ENCODE data around the gene TMEM45A.
"Not testable (repeated sequence)": the region's sequence is repeated elsewhere in the genome, so short reads cannot be mapped to it uniquely, and the experiment has no call there.

The TMEM45A gene

DNA sequence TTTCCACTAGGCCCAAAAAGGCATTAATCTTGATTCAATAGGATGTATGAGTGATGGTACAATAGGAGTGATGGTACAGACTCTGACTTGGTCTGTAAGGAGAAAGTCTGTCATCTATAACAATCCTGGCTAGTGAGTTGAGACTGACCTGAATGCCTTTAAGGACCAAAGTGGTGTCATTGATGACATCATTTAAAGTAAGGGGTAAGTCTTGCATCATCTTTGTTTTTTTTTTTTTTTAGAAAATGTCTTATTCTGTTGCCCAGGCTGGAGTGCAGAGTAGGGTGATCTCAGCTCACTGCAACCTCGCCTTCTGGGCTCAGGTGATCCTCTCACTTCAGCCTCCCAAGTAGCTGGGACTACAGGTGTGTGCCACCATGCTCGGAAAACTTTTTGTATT lies 5.6 kb upstream of the TMEM45A start:
- DNase-seq, result no peak

DNA sequence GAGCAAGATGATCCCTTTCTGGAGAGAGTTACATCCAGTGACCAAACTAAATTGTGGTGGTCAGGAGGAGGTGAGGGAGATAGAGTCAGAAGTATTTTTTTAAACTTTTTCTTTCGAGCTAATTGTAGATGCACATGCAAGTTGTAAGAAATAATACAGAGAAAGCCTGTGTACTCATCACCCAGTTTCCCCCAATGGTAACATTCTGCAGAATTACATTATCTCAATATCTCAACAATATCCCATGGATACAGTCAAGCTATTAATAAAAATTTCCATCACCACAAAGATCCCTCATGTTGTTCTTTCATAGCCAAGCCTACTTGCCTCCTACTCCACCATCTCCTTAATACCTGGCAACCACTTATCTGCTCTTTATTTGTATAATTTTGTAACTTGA lies 3.3 kb upstream of the TMEM45A start:
- DNase-seq, result no peak

DNA sequence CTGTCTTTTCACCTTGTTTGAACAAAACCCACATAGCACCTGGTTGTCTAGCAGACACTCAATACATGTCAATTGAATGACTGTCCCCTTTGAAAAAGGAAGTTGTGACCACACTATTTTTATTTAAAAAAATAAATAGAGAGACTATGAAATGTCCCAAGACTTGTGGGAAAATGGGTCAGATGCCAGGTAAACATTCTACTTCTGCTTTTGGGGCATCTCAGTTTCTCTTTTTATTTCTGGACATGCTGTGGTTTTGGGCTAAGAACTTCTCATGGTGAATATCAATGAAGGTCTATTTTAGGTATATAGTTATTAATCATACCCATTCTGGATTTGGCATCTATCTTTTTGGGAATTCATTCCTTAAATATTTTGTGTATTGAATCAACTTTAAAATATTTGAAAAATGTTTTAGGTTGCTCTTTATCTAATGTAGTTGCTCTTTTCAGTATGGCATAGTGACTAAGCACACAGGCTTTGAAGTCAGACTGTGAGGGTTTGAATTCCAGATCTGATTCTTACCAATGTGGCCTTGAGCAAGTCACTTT lies 4.4 kb downstream of the TMEM45A start:
- DNase-seq, result no peak

DNA sequence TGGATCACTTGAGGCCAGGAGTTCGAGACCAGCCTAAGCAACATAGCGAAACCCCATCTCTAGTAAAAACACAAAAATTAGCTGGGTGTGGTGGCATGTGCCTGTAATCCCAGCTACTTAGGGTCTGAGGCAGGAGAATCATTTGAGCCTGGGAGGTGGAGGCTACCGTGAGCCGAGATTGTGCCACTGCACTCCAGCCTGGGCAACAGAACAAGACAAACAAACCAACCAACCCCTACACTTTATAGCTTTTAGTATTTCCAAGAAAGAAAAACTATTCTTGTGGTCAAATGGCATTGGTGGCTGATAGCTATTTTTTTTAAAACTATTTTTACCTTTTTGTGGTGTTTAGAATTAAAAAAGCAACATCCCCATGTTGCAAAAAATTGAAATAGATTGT lies 7.2 kb downstream of the TMEM45A start:
- no peak for DNase-seq

DNA sequence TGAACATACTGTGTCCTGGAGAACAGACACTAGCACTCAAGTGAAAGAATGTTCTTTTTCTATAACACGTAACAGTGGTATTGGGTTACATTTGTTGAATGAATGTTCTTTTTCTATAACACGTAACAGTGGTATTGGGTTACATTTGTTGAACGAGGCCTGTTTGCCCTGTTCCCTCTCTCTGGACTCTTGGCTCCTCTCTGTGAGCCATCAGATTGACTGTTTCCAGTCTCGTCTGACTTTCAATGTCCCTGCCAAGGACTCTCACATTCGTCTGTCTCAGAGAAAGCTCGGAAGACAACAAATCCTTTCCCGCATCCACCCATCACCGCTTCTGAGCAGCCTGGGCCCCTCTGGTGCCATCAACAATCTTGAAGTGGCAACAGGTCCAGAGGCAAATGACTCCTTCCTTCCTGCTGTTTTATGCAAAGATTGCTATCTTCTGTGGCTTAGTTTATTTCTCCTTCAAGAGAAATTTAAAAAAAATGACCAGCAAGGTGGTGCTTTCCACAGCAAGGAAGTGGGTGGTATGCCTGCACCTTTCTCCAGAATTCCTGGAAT lies 8.0 kb downstream of the TMEM45A start:
- DNase-seq, result no peak

DNA sequence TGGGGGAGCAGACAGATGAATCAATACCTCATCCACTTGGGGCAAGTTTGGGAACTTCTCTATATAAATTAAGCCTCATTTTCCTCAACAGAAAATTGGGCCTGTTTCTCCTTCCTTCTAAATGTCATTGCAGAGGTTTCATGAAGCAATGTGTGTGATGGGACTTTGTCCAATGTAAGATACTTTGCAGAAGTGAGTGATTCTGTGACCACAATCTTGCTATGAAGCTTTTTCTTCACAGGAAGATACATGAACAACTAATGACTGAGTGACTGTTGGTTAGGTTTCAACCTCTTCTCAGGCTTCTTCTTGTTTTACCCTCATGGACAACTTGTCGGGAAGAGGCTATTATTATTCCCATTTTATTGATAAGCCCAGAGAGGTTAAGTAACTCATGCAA lies 11.0 kb downstream of the TMEM45A start:
- DNase-seq, result no peak

DNA sequence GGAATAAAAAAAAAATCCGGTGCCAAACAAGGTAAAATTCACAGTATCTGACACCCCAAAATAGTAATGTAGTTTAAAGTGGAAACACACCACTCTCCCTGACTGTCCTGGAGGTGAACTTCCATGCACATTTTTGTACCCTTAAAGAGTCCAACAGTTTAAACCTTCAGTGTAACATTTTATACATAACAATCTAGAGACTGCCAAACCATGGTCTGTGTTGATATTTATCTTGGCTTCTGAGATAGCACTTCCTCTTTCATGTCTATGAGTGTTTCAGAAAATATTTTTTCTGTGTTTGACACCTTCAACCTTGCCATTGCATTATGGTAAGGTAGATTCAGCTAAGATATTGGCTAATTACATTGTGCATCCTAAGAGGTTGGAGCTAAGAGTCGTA lies 13.9 kb downstream of the TMEM45A start:
- no peak for DNase-seq

DNA sequence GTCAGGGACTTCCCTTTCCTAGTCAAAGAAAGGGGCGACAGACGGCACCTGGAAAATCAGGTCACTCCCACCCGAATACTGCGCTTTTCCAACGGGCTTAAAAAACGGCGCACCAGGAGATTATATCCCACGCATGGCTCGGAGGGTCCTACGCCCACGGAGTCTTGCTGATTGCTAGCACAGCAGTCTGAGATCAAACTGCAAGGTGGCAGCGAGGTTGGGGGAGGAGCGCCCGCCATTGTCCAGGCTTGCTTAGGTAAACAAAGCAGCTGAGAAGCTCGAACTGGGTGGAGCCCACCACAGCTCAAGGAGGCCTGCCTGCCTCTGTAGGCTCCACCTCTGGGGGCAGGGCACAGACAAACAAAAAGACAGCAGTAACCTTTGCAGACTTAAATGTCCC lies 17.4 kb downstream of the TMEM45A start:
- not testable (repeated sequence) for DNase-seq

DNA sequence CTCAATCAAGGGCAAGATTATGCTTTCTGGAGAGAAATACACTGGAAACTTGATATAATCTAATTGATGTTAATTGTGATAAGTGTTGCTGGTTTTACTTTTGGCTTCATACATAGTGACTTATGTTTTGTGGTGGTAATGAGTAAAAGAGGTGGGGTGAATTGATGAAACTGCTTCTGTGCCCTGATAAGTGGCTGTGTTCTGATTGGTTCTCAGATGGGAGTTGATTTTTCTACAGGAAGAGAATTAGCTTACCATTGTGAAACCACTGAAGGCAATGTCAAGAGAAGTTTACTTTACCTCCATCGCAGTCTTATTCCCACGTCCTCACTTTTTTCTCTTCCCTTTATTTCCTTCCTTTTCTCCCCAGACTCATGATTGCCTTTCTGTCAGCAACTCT lies 23.8 kb downstream of the TMEM45A start:
- DNase-seq, result no peak

DNA sequence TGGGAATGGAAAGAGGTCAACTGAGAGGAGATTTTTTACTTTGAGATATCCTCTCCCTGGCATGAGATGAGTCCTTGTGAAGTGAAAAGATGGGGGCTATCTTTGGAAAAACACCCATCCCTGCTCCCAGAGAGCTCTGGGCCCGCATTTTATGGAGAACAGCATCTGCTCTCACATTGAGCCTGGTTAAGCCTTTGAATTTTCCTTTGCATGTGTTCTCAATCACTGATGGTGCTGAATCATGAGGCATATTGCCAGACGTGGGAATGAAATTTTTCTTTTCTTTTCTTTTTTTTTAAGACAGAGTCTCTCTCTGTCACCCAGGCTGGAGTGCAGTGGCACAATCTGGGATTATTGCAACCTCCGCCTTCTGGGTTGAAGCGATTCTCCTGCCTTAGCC lies 24.4 kb downstream of the TMEM45A start:
- DNase-seq, result no peak

DNA sequence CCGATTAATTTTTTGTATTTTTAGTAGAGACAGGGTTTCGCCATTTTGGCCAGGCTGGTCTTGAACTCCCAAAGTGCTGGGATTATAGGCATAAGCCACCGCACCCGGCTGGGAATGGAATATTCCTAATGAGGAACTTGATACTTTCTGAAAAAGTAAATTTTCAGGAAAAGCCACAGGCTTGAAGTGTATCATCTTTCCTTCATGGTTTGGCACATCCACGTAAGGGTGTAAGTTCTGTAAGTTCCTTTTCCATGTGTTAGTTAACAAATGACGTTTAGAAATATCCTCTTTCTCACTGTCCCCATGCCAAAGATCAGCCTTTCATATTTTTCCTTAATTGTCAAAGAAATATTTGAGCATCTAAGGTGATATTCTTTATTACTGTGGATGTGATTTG lies 24.9 kb downstream of the TMEM45A start:
- DNase-seq, result no peak

DNA sequence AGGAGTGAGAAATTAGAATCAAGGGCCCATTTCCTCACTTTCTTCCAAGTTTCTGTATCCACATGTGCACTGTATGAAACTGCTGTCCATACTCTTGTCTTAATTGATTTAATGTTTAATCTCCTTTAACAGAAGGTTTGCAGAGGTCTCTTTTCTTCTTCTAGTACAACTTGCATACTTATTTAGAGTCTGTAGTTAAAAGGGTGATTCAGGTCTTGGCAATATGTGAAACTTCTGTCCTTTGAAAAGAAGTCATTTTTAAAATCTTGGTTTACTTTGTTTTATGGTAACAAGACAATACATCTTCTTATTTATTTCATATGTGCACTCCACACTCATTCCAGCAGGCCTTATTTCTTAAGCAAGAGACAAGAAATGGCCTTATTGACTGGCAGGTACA lies 25.8 kb downstream of the TMEM45A start:
- no peak for DNase-seq

DNA sequence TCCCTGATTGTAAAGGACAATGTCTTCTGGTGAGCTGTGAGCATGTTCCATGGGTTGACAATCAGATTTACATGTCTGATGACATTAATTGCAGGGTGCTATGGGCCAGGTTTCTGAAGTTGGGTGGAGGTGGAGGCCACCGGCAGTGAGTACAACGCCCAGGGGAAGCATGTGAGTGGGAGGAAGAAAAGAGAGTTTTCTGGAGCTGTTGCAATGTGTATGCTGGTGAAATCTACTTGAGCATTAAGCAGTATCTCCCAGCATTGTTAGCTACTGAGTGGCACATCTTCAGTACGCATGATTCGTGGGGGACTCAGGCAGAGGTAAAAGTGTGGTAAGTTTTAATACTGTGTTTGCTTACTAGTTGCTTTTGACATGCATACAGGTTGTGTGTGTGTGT lies 26.6 kb downstream of the TMEM45A start:
- no peak for DNase-seq

DNA sequence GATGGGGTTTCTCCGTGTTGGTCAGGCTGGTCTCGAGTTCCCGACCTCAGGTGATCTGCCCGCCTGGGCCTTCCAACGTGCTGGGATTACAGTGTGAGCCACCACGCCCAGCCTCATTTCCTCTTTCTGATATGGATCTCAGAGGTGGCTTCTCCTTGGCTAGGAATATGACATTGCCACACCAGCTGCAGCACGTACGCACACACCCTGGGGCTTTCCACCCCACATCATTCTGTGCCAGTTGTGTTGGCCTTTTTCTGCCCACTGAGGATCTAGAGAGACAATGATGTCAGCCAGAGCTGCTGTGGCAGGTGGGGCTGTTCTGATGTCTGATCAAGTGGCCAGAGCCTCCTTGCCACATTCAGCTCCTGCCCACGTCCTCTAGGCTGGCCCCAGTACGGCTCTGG lies 29.0 kb downstream of the TMEM45A start:
- no peak for DNase-seq

DNA sequence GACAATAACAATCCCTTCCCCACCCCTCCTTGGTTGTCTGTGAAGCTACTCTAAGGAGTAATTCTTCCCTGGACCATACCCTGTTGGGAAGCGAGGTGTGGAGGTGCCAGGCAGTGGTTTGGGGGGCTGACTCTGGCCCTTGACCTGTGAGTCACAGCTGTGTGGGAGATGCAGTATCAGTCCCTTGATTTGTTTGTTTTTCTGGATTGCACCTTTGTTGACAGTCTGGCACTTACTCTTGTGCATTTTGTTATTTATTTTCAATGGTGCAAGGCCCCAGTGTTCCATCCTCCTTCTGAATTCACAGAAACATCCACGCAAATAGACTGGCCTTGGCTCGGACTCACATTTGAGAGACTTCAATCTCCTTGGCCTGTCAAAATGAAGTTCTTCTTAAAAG lies 29.7 kb downstream of the TMEM45A start:
- no peak for DNase-seq

DNA sequence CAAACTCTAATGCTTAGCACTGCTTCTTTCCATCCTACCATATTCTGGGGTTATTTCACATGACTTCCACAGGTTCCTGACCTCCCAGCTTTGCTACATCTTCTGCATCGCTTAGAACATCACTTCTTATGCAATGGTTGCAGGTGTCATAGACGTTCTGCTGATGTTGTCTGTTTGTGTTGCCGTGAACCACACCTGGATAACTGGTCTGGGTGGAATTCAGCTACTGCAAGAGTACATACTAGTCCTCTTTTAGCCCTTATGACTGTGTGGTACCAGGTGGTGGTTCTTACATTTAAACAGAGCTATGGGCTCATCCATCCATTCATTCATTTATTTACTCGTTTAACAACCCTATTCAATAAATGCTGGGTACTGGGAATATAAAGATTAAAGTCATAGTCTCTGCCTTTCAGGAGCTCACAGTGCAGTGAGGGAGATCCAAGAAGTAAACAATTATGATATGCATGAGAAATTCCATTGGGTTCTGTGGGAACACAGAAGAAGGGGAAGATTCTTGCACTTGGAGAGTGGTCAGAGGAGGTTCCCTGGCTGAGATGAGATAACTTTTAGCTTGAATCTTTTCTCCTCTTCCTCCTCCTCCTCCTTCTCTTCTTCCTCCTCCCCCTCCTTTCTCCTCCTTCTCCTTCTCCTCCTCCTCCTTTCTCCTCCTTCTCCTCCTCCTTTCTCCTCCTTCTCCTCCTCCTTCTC lies 30.8 kb downstream of the TMEM45A start:
- DNase-seq, result no peak

DNA sequence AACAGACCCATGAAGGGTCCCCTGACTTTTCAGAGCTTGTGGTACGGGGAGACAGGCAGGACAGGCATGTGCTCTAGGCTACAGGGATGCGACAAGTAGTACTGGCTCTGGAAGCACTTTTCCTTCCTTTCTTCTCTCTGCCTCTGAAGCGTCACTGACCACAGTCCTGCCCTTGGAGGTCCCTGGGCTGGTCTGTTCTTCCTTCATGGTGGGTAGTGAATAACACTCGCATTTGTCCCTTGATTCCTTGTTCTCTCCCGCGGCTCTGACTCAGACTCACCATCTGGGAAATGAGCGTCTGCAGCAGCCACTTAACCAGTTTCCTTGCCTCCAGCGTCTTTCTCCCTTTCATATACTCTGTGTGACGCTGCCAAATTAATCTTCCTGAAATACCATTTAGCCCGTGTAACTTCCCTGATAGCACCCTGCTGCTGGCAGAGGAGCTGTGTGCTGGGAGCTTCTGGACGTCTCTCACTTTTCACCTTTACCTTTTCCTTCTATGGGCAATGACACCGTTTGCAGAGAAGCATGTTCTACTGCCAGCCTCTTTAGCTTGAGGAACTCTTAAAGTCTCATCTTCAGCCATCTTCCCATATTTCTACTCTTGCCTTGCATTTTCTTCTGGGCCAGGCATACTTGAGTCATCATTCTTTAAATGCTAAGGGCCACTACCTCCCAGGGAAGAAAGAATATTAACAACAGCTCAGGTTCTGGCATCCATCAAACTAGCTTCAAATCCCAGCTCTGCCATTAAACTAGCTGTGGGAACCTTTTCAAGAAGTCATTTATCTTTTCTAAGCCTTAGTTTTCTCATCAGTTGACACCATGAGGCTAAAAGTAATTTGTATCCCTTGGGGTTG lies 33.6 kb downstream of the TMEM45A start:
- no peak for DNase-seq

DNA sequence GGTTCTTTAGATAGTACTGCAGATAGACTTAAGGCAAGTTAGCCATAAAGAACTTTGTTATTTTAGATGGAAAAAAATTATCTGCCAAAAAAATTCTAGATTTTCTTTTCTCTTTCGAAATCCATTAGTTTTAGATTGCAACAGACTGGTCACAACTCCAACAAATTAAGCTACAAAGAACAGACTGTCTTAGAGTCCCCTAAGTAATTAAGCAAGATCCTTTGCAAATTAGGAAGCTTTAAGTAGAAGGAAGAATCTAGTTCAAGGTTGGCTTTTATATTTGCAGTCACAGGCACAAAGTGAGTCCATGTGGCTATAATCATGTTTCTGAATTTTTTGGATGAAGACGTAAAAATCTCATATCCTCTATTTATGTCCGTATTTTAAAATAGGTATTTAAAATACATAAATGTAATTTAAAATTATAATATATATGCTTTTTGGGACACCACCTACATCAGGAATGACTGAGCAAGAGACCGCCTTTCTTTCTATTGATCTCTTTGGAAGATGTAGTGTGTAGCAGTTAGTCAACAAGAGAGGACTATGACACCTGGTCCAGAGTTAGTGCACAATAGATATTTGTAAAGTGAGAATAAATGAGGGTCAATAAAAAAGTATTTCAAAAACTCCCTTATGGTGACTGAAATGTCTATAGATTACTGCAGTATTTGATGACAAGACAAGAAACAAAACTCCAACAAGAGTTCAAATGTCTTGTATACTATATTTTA lies 34.4 kb downstream of the TMEM45A start:
- DNase-seq, result no peak

DNA sequence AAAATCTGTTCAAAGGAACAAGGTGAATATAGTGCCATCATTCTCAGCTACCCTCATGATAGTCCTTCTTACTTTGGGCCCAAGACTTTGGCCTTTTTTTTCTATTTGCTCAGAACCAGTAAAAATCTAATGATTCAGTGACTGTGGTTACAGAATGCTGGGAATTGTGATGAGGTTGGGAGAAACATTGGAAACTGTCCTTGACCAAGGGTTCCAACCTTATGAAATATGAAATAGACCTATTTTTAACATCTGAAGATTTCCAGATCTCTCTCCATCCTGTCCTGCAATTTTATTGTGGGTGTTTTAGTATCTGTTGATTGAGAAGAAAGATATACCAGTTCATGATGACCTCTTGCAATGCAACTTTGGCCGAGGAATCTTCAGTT lies 34.9 kb downstream of the TMEM45A start:
- DNase-seq, result no peak

DNA sequence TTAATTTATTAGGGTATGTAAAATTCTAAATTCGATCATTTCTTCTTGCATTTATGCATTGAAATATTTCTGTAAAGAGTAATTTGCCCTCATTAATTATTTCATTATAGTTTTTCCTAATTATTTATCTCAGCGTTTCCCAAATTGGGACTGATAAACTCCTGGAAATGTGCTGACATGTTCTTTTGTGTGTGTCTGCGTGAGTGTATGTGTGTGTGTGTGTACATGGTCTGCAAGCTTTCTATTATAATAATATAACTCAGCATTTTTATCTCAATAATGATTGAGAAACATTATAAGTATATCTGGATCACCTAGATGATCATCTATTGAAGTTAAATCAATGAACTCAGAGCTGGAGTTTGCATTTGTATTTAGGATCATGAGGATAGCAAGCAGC lies 38.7 kb downstream of the TMEM45A start:
- DNase-seq, result no peak

DNA sequence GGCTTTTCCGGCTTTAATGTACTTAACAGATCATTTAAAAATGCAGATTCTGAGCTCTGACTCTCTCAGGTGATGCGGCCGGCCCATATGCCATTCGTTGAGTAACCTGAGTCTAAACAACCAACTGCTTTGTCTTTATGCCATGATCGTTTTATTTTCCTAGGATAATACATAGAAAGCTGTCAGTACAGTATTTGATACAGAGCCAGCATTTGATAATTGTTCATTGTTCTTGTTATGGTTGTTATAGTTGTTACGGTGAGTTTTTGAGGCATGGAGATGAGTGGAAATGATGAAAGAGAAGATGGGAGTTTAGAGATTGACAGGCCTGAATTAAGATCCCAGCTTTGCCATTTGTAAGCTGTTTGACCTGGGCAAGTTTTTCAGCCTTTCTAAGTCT lies 40.0 kb downstream of the TMEM45A start:
- no peak for DNase-seq

DNA sequence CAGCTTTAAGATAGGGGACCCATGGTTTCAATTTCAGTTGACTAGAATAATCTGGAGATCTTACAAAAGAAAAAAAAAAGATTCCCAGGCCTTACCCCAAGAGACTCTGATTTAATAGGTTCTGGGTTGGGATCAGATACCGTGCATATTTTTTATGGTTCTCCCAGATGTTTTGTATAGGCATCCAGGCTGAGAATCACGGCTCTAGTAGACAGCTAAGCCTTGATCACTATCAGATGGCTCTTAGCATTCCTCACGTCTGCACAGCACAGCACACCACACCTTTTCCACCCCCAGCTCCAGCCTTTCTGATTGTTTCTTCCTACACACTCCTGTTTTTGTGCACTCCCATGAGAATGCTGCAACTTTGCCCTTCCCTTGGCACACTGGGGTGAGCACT lies 40.8 kb downstream of the TMEM45A start:
- DNase-seq, result no peak

DNA sequence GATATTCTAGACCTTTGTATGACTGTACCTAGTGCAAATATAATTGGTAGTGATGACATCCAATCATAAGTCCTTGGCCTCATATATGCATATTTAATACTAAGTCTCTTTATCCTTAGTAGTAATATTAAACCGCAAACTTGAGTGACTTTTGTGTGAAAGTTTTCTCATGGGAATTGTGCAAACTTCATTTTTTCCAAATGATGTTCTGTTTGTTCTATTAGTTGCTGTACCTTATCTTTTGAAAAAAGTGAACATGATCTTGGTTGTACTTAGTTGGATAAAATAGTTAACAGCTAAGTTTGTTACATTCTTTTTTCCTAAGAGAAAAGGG lies 43.2 kb downstream of the TMEM45A start:
- DNase-seq, result no peak
